PC-3 (cell line): ENCODE data around the gene PTPRE. TPM values are rescaled to one million over a fixed set of nuclear protein-coding genes. Genes with fewer than 3 reads are reported as not detected.

ENCODE experiments used
- ATAC-seq: fragments of 200-7000 bp; cut with Tn5 transposase; 2 replicates; pipeline ENCODE4 v1.9.1; 2020; ENCODE audit warnings: mild to moderate bottlenecking, moderate library complexity
- BruUV-seq: library from RNA; stranded (reverse); fragments of 400-500 nt; replicated peaks from 2 replicates; lab custom pipeline; 2021; lab: Mats Ljungman, UMichigan
- CTCF ChIA-PET: fragments of 300-600 bp; sonication (Branson Sonifier 250); formaldehyde crosslinking; loops from one replicate; lab custom pipeline; 2022; ENCODE audit warnings: antibody characterized with exemption; lab: Charles Lee
- POLR2A ChIA-PET: fragments of 300-600 bp; sonication (Branson Sonifier 250); formaldehyde crosslinking; loops from one replicate; lab custom pipeline; 2022; ENCODE audit warnings: antibody characterized with exemption; ENCODE audit not compliant: unreplicated experiment; lab: Charles Lee
- DNase-seq: peaks from one replicate; pipeline ENCODE4 v3.0.0-alpha.2; 2015
- H2AFZ ChIP-seq: fragments of 300-600 bp; sonication (generic); 2 replicates; pipeline ENCODE4 v1.6.0; 2016; ENCODE audit warnings: antibody characterized with exemption, low read length
- H3F3A ChIP-seq: fragments of 300-600 bp; sonication (generic); one replicate; pipeline ENCODE4 v1.6.0; 2017; ENCODE audit warnings: antibody characterized with exemption, low read length, control low read depth, mild to moderate bottlenecking; ENCODE audit not compliant: unreplicated experiment
- H3K27ac ChIP-seq: fragments of 300-600 bp; sonication (generic); 2 replicates; pipeline ENCODE4 v1.5.1; 2016; ENCODE audit warnings: mild to moderate bottlenecking, low read length
- H3K27me3 ChIP-seq: fragments of 300-600 bp; sonication (generic); 2 replicates; pipeline ENCODE4 v1.6.1; 2016; ENCODE audit warnings: low read length, mixed read lengths
- H3K36me3 ChIP-seq: fragments of 300-600 bp; sonication (generic); 2 replicates; pipeline ENCODE4 v1.6.1; 2016; ENCODE audit warnings: low read depth, mixed run types, low read length, mixed read lengths
- H3K4me1 ChIP-seq: fragments of 300-600 bp; sonication (generic); 2 replicates; pipeline ENCODE4 v1.5.1; 2016; ENCODE audit warnings: low read length; ENCODE audit not compliant: insufficient read depth
- H3K4me2 ChIP-seq: fragments of 300-600 bp; sonication (generic); 2 replicates; pipeline ENCODE4 v1.6.0; 2016; ENCODE audit warnings: low read length
- H3K4me3 ChIP-seq: fragments of 300-600 bp; sonication (generic); 2 replicates; pipeline ENCODE4 v1.5.1; 2016; ENCODE audit warnings: mild to moderate bottlenecking, low read length, mixed read lengths
- H3K79me2 ChIP-seq: fragments of 300-600 bp; sonication (generic); 2 replicates; pipeline ENCODE4 v1.6.1; 2017; ENCODE audit warnings: low read length, mixed read lengths
- H3K9ac ChIP-seq: fragments of 300-600 bp; sonication (generic); 2 replicates; pipeline ENCODE4 v1.6.0; 2016; ENCODE audit warnings: mild to moderate bottlenecking, low read length
- H3K9me2 ChIP-seq: fragments of 300-600 bp; sonication (generic); replicated peaks from 2 replicates; pipeline ENCODE4 v1.6.1; 2016; ENCODE audit warnings: mixed run types, low read length, mixed read lengths
- H3K9me3 ChIP-seq: fragments of 300-600 bp; sonication (generic); 2 replicates; pipeline ENCODE4 v1.6.1; 2016; ENCODE audit warnings: low read length, mixed read lengths
- H4K20me1 ChIP-seq: fragments of 300-600 bp; sonication (generic); 2 replicates; pipeline ENCODE4 v1.6.1; 2016; ENCODE audit warnings: low read length, mixed read lengths
- EZH2 ChIP-seq: fragments of 300-600 bp; sonication (generic); IDR thresholded peaks from one replicate; pipeline ENCODE4 v1.6.1; 2017; ENCODE audit warnings: antibody characterized with exemption, mild to moderate bottlenecking, low read length; ENCODE audit not compliant: unreplicated experiment
- EZH2phosphoT487 ChIP-seq: fragments of 300-600 bp; sonication (generic); IDR thresholded peaks from 2 replicates; pipeline ENCODE4 v1.6.1; 2018; ENCODE audit warnings: mild to moderate bottlenecking, antibody characterized with exemption, low read length, borderline replicate concordance
- intact Hi-C: fragments of 100-400 bp; cut with micrococcal nuclease; formaldehyde crosslinking; loops from 2 replicates; pipeline ENCODE4 v1.9.0; 2023
- total RNA-seq: library from RNA; depleted of rRNA; stranded (reverse); fragments of >200 nt; gene quantifications from 2 replicates; pipeline ENCODE4 v1.2.3, GENCODE V29; 2014
- TF ChIP-seq, protein P1 (sequence below): fragments of 300-600 bp; sonication (generic); conservative IDR thresholded peaks from 2 replicates; pipeline ENCODE4 v1.5.1; 2017; ENCODE audit warnings: antibody characterized with exemption, low read depth, mild to moderate bottlenecking, low read length

Gene PTPRE
- total RNA-seq, 1 experiment from 2014 or later: 3.1 TPM

DNA sequence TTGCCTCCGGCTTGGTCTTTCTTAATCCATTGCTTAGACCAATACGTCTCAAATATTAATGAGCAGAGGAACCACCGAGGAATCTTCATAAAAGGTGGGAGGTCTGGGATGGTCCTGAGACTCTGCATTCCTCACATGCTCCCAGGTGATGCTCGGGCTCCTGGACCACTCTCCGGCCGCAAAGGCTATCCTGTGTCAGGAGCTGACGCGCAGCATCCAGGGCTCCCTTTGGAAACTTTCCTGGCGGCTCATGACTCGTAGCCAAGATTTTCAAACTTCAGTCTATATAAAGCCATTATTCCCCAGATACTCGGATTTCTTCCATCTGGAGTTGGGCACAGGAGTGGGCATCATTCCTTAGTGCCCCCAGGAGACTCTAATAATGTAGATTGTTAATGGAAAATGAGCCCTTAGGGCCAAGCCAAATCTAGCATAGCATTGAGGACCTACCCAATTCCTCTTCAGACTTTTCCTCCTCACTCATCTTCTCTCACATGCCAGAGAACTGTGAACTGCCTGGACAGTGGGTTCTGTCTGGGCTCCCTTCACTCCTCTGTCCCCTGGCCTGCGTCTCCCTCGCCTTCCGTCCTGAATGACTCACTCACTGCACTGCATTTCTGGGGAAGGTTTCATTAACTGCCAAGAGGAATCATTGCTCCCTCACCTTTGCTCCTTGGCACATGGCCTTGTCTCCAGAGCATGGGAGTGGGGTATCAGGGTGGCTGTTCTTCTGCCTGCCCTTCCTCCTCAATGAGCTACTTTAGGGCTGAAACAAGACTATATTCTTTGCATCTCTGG lies 130.0 kb downstream of the PTPRE start:
- Histone ChIP-seq H3K27ac (no peak overlapping the region), H3K4me3 (no peak overlapping the region), H3K27me3 (no peaks in the 10 kb centered on the region), H2AFZ (no peak overlapping the region), H3K4me1 (peaks cover 3% of the 10 kb centered on the region; the same call in 1 of the 2 replicates), H3K9me2 (no peaks in the 10 kb centered on the region), H3F3A (no peaks in the 10 kb centered on the region), H3K9ac (no peak overlapping the region), H3K4me2 (no peak overlapping the region), H3K36me3 (no peaks in the 10 kb centered on the region; the same call in 1 of the 2 replicates), H4K20me1 (no peaks in the 10 kb centered on the region), H3K79me2 (no peaks in the 10 kb centered on the region), H3K9me3 (no peaks in the 10 kb centered on the region)
- intact Hi-C loops: no loop called here
- no TSS peak for BruUV-seq
- CTCF ChIA-PET: interaction anchor here (0.7 kb wide), 1 partner anchor 32 kb away, joined by 5 read pairs; no protein-coding TSS in a partner anchor
- TF ChIP-seq, protein P1, sequence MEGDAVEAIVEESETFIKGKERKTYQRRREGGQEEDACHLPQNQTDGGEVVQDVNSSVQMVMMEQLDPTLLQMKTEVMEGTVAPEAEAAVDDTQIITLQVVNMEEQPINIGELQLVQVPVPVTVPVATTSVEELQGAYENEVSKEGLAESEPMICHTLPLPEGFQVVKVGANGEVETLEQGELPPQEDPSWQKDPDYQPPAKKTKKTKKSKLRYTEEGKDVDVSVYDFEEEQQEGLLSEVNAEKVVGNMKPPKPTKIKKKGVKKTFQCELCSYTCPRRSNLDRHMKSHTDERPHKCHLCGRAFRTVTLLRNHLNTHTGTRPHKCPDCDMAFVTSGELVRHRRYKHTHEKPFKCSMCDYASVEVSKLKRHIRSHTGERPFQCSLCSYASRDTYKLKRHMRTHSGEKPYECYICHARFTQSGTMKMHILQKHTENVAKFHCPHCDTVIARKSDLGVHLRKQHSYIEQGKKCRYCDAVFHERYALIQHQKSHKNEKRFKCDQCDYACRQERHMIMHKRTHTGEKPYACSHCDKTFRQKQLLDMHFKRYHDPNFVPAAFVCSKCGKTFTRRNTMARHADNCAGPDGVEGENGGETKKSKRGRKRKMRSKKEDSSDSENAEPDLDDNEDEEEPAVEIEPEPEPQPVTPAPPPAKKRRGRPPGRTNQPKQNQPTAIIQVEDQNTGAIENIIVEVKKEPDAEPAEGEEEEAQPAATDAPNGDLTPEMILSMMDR: no peak
- TF ChIP-seq EZH2phosphoT487 (no peak), EZH2 (no peak)
- POLR2A ChIA-PET: no interaction called here
- peak; percentile 51 for DNase-seq
- peak; percentile 73 for ATAC-seq

DNA sequence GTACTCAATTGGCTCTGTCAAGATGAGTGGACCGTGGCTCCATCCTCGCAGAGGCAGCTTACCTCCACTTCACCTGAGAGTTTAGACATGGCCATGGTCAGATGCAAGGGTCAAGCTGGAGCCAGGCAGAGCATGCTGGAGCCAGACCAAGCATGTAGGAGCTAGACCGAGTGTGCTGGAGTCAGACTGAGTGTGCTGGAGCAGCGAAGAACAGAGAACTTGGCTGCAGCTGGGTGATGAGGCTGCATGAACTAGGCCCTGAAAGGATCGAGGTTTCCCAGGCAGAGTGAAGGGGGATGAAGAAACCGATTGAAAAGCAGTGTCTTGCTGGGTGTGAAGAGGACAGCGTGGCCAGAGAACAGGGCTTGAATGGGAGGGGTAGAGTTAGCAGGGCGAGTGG lies 133.2 kb downstream of the PTPRE start:
- no peak overlapping the region for H3K4me3 ChIP-seq
- no peak overlapping the region for H2AFZ ChIP-seq
- CTCF ChIA-PET: no interaction called here
- H3K79me2 ChIP-seq: no peaks in the 10 kb centered on the region
- H3K9ac ChIP-seq: no peak overlapping the region
- intact Hi-C loops: no loop called here
- peaks cover 3% of the 10 kb centered on the region; the same call in 1 of the 2 replicates for H3K4me1 ChIP-seq
- ATAC-seq (no peak), DNase-seq (no peak)
- H3K36me3 ChIP-seq: no peaks in the 10 kb centered on the region; the same call in 1 of the 2 replicates
- no peak overlapping the region for H3K4me2 ChIP-seq
- no peaks in the 10 kb centered on the region for H4K20me1 ChIP-seq
- BruUV-seq: no TSS peak
- H3F3A ChIP-seq: no peaks in the 10 kb centered on the region
- H3K9me2 ChIP-seq: no peaks in the 10 kb centered on the region
- H3K9me3 ChIP-seq: no peaks in the 10 kb centered on the region
- no peak for TF ChIP-seq EZH2phosphoT487
- TF ChIP-seq EZH2: no peak
- TF ChIP-seq, protein P1: no peak
- no peaks in the 10 kb centered on the region for H3K27me3 ChIP-seq
- POLR2A ChIA-PET: no interaction called here
- H3K27ac ChIP-seq: no peak overlapping the region

DNA sequence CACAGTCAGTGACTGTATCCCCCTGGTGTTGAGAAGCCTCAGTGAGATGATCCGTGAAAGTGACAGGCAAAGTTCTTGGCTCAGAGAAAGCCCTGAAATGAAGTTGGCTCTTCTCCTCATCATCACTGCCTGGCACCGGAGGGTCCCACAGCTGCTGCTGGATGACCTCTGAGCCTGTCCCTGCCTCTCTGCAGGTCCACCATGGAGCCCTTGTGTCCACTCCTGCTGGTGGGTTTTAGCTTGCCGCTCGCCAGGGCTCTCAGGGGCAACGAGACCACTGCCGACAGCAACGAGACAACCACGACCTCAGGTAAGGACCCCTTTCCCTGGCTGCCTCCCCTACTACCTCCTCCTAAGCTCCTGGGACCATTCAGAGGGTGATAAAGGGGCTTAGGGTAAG lies 133.8 kb downstream of the PTPRE start:
- CTCF ChIA-PET: no interaction called here

More for the DNA sequence above, 133.8 kb downstream of the PTPRE start:
- H3K9me3 ChIP-seq: no peaks in the 10 kb centered on the region
- H3K9ac ChIP-seq: no peak overlapping the region
- POLR2A ChIA-PET: no interaction called here
- no peak overlapping the region for H3K27ac ChIP-seq
- H3K4me1 ChIP-seq: peaks cover 3% of the 10 kb centered on the region; the same call in 1 of the 2 replicates
- H4K20me1 ChIP-seq: no peaks in the 10 kb centered on the region
- no peak for ATAC-seq
- H3K36me3 ChIP-seq: no peaks in the 10 kb centered on the region
- no peak overlapping the region for H3K4me3 ChIP-seq
- no peak for DNase-seq
- no peak for TF ChIP-seq EZH2phosphoT487
- TF ChIP-seq EZH2: no peak
- TF ChIP-seq, protein P1: no peak
- no peaks in the 10 kb centered on the region for H3K9me2 ChIP-seq
- intact Hi-C loops: no loop called here
- H3K27me3 ChIP-seq: no peaks in the 10 kb centered on the region
- no peaks in the 10 kb centered on the region for H3K79me2 ChIP-seq
- no peak overlapping the region for H2AFZ ChIP-seq
- no peaks in the 10 kb centered on the region for H3F3A ChIP-seq
- no peak overlapping the region for H3K4me2 ChIP-seq
- BruUV-seq: no TSS peak
